Activated CD8-positive, alpha-beta T cell treated with anti-CD3 and anti-CD28 coated beads, Interleukin-2, amount 10 ng/mL, durations not matched to agents 7 days and 5 days (primary cell): ENCODE results near the gene OTOP3. TPM values are rescaled to one million over a fixed set of nuclear protein-coding genes. Genes with fewer than 3 reads are reported as not detected.

Experiments
- ATAC-seq: fragments of 150-1000 bp; cut with Tn5 transposase; one replicate; pipeline ENCODE4 v1.10.0; 2021; ENCODE audit warnings: moderate library complexity
- CTCF ChIA-PET: fragments of 350-600 bp; sonication (Branson Sonifier 250); formaldehyde crosslinking; loops from one replicate; lab custom pipeline; 2021; ENCODE audit warnings: antibody characterized with exemption; lab: Charles Lee
- POLR2A ChIA-PET: fragments of 350-600 bp; sonication (Branson Sonifier 250); formaldehyde crosslinking; loops from one replicate; lab custom pipeline; 2021; ENCODE audit warnings: antibody characterized with exemption; lab: Charles Lee
- DNase-seq: peaks from one replicate; pipeline ENCODE4 v3.0.0-alpha.2; 2020
- H3K27ac Mint-ChIP-seq: one replicate; pipeline ENCODE4 v1.8.0; 2021; ENCODE audit warnings: mild to moderate bottlenecking, mixed read lengths
- H3K27me3 Mint-ChIP-seq: one replicate; pipeline ENCODE4 v1.8.0; 2021; ENCODE audit warnings: low read depth, mixed read lengths
- H3K36me3 Mint-ChIP-seq: one replicate; pipeline ENCODE4 v1.8.0; 2021; ENCODE audit warnings: low read depth, mixed read lengths
- H3K4me1 Mint-ChIP-seq: one replicate; pipeline ENCODE4 v1.8.0; 2021; ENCODE audit warnings: low read depth, mixed read lengths
- H3K4me3 Mint-ChIP-seq: one replicate; pipeline ENCODE4 v1.8.0; 2021; ENCODE audit warnings: mild to moderate bottlenecking, mixed read lengths
- H3K9me3 Mint-ChIP-seq: one replicate; pipeline ENCODE4 v1.8.0; 2022; ENCODE audit warnings: mixed read lengths; ENCODE audit not compliant: insufficient read depth
- total RNA-seq, 2 experiments: library from RNA; stranded (reverse); gene quantifications; one replicate each; pipeline ENCODE4 v1.2.3, GENCODE V29; 2021

The OTOP3 gene
- total RNA-seq, 2 experiments from 2014 or later: not detected

- CTCF ChIA-PET: interaction anchor here (2.6 kb wide), 1 partner anchor 33 kb away, joined by 10 read pairs; no protein-coding TSS in a partner anchor
- Mint-ChIP-seq H3K4me3 (no peak overlapping the region), H3K9me3 (no peaks in the 10 kb centered on the region), H3K36me3 (no peaks in the 10 kb centered on the region), H3K27me3 (peaks cover 17% of the 10 kb centered on the region), H3K27ac (no peak overlapping the region), H3K4me1 (peaks cover 10% of the 10 kb centered on the region)
- POLR2A ChIA-PET: interaction anchor here (0.6 kb wide), 1 partner anchor 12 kb away, joined by 3 read pairs; no protein-coding TSS in a partner anchor
- DNase-seq: no peak
- ATAC-seq: no peak
These were observed 58.7 kb downstream of the OTOP3 start for GRCh38 chr17:74994440-74994839.

DNA sequence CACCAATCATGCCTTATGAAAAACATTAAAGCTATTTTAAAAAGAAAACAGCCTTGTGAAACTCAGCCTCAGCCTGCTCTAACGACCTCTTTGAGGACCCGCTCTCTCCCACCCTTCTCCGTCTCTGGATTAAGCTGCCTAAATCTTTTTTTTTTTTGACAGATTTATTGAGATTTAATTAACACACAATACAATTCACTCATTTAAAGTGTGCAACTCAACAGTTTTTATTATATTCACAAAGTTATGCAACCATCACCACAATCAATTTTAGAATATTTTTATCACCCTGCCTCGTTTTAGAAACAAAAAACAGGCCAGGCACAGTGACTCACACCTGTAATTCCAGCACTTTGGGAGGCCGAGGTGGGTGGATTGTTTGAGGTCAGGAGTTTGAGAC lies 60.1 kb downstream of the OTOP3 start:
- Mint-ChIP-seq H3K4me3 (no peak overlapping the region), H3K36me3 (no peaks in the 10 kb centered on the region), H3K4me1 (peaks cover 10% of the 10 kb centered on the region), H3K27me3 (peaks cover 14% of the 10 kb centered on the region), H3K27ac (no peak overlapping the region), H3K9me3 (no peaks in the 10 kb centered on the region)
- ChIA-PET POLR2A (interaction anchor here (0.6 kb wide), 1 partner anchor 17 kb away, joined by 3 read pairs; the partner anchor contains the start of gene MRPL58), CTCF (interaction anchor here (1.0 to 2.6 kb wide), 2 partner anchors 8 to 34 kb away, joined by 4 to 10 read pairs; partner anchors contain the start of gene CDR2L)
- no peak for DNase-seq
- no peak for ATAC-seq

DNA sequence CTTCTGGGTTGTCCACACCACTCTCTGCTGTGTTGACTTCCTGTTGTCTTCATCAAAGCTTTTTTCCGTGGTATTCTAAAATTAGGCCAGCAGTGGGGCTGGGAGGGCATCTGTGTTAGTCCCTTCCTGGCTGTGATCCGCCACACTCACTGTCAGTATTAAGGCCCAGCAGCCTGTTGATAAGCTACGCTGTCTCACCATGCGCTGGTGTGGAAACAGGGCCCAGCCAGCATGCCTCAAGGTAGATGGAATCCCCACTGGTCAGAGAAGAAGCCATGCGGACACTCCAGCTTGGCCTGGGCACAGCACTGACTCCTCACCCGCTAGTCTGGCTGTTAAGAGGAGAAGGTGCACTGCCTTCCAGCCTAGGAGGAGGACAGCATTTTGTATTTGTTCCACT lies 63.1 kb downstream of the OTOP3 start:
- POLR2A ChIA-PET: interaction anchor here (1.8 kb wide), 1 partner anchor 13 kb away, joined by 8 read pairs; the partner anchor contains the start of gene MRPL58
- peaks cover 10% of the 10 kb centered on the region for H3K4me1 Mint-ChIP-seq
- no peaks in the 10 kb centered on the region for H3K36me3 Mint-ChIP-seq
- H3K27me3 Mint-ChIP-seq: peaks cover 5% of the 10 kb centered on the region
- H3K4me3 Mint-ChIP-seq: no peak overlapping the region
- CTCF ChIA-PET: interaction anchor here (1.7 kb wide), 1 partner anchor 37 kb away, joined by 10 read pairs; no protein-coding TSS in a partner anchor
- DNase-seq (no peak), ATAC-seq (no peak)
- H3K27ac Mint-ChIP-seq: no peak overlapping the region
- H3K9me3 Mint-ChIP-seq: no peaks in the 10 kb centered on the region

DNA sequence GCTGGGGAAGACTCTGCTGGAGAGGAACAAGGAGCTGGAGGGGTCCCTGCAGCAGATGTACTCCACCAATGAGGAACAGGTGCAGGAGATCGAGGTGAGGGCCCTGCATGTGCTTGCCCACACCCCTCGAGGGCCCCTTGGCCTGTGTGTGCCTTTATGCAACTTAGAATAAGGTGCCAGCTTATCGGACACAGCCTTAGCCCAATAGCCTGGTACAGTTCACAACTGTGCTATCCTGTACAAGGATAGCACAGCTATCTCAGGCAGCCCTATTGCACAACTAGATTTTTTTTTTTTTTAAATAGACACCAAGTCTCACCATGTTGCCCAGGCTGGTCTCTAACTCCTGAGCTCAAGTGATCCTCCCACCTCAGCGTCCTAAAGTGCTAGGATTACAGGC lies 63.8 kb downstream of the OTOP3 start:
- Mint-ChIP-seq H3K27me3 (peaks cover 5% of the 10 kb centered on the region), H3K36me3 (no peaks in the 10 kb centered on the region), H3K4me3 (no peak overlapping the region), H3K9me3 (no peaks in the 10 kb centered on the region), H3K4me1 (peaks cover 10% of the 10 kb centered on the region), H3K27ac (no peak overlapping the region)
- DNase-seq: no peak
- POLR2A ChIA-PET: interaction anchor here (1.8 kb wide), 1 partner anchor 13 kb away, joined by 8 read pairs; the partner anchor contains the start of gene MRPL58
- CTCF ChIA-PET: interaction anchor here (0.9 to 1.7 kb wide), 3 partner anchors 12 to 38 kb away, joined by 3 to 10 read pairs (median 3); partner anchors contain the start of gene MRPL58
- no peak for ATAC-seq

Other genes starting within 250 kb of the OTOP3 start
- not detected for gene CD300LF, start 223.0 kb upstream of the OTOP3 start, total RNA-seq
- 10 to 100 TPM; 19.1 to 19.6 TPM for gene RAB37, start 198.6 kb upstream of the OTOP3 start, total RNA-seq
- 100 to 1,000 TPM; 286 to 296 TPM for gene NHERF1, start 187.3 kb upstream of the OTOP3 start, total RNA-seq
- 10 to 100 TPM; 28.3 to 30.7 TPM for gene NAT9, start 159.6 kb upstream of the OTOP3 start, total RNA-seq
- under 1 TPM; 0.18 to 0.21 TPM for gene GRIN2C, start 76.0 kb upstream of the OTOP3 start, total RNA-seq
- 10 to 100 TPM; 29.5 to 35.5 TPM for gene FDXR, start 62.9 kb upstream of the OTOP3 start, total RNA-seq
- gene FADS6, start 42.3 kb upstream of the OTOP3 start, total RNA-seq: not detected
- gene USH1G, start 12.6 kb upstream of the OTOP3 start, total RNA-seq: not detected
- gene OTOP2, start 11.6 kb upstream of the OTOP3 start, total RNA-seq: not detected
- gene HID1, start 36.9 kb downstream of the OTOP3 start, total RNA-seq: under 1 TPM; 0.18 to 0.55 TPM
- gene CDR2L, start 51.7 kb downstream of the OTOP3 start, total RNA-seq: under 1 TPM; 0.13 to 0.18 TPM
- gene MRPL58, start 76.8 kb downstream of the OTOP3 start, total RNA-seq: 10 to 100 TPM; 45.1 to 45.8 TPM
- gene ATP5PD, start 111.1 kb downstream of the OTOP3 start, total RNA-seq: 100 to 1,000 TPM; 232 to 238 TPM
- 10 to 100 TPM; 15.6 to 19.4 TPM for gene KCTD2, start 111.3 kb downstream of the OTOP3 start, total RNA-seq
- gene SLC16A5, start 152.1 kb downstream of the OTOP3 start, total RNA-seq: 1 to 10 TPM; 4.6 to 5.4 TPM
- gene ARMC7, start 174.1 kb downstream of the OTOP3 start, total RNA-seq: 10 to 100 TPM; 16.1 to 17.0 TPM
- 10 to 100 TPM; 68.5 to 68.8 TPM for gene NT5C, start 195.8 kb downstream of the OTOP3 start, total RNA-seq
- 100 to 1,000 TPM; 301 to 319 TPM for gene JPT1, start 218.6 kb downstream of the OTOP3 start, total RNA-seq
- gene SUMO2, start 247.1 kb downstream of the OTOP3 start, total RNA-seq: 100 to 1,000 TPM; 491 to 520 TPM